ENCODE data around the gene FBXO34.

DNA sequence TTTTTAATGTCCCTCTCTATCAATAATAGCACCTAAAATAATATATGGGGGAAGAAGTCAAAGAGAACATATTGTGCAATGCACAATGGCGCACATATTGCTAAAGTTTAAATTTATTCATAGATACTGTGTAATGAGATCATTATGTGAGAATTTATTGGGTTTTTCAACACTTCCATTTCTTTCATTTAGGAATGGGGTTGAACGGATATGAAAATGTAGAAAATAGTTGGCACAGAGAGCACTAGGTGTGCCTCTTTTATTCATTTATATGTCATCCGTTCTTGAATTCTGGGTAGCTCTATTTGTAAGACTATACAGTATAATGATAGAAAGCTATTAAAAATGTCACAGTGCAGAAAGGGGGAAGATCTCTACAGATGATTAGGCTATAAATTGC is 76.5 kb downstream of the FBXO34 start:
- TF ChIP-seq HDAC2 (IDR thresholded peaks at IDR 0.05) (no peak), SRF (IDR thresholded peaks at IDR 0.05; ENCODE audit: low read depth in 2 of 2, low read length in 2 of 2) (no peak), SUZ12 (IDR thresholded peaks at IDR 0.05; ENCODE audit: unreplicated experiment) (no peak), RB1 (IDR thresholded peaks at IDR 0.05; ENCODE audit: borderline replicate concordance) (no peak), TCF3 (IDR thresholded peaks at IDR 0.05; ENCODE audit: borderline replicate concordance, insufficient read depth, low read depth, low read length) (no peak), RAD21 (IDR thresholded peaks at IDR 0.05; ENCODE audit: insufficient read depth, low read depth, low read length) (no peak), EZH2 (IDR thresholded peaks at IDR 0.05; ENCODE audit: borderline replicate concordance, control insufficient read depth, low read depth, low read length) (no peak), ESRRA (IDR thresholded peaks at IDR 0.05; ENCODE audit: low read length) (no peak), POLR2A (IDR thresholded peaks at IDR 0.05; ENCODE audit: low read depth, low read length) (no peak), SMC3 (IDR thresholded peaks at IDR 0.05; ENCODE audit: borderline replicate concordance, low read length) (no peak), ZNF24 (IDR thresholded peaks at IDR 0.05) (no peak)
- TF ChIP-seq, protein P1, sequence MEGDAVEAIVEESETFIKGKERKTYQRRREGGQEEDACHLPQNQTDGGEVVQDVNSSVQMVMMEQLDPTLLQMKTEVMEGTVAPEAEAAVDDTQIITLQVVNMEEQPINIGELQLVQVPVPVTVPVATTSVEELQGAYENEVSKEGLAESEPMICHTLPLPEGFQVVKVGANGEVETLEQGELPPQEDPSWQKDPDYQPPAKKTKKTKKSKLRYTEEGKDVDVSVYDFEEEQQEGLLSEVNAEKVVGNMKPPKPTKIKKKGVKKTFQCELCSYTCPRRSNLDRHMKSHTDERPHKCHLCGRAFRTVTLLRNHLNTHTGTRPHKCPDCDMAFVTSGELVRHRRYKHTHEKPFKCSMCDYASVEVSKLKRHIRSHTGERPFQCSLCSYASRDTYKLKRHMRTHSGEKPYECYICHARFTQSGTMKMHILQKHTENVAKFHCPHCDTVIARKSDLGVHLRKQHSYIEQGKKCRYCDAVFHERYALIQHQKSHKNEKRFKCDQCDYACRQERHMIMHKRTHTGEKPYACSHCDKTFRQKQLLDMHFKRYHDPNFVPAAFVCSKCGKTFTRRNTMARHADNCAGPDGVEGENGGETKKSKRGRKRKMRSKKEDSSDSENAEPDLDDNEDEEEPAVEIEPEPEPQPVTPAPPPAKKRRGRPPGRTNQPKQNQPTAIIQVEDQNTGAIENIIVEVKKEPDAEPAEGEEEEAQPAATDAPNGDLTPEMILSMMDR (IDR thresholded peaks at IDR 0.05 in 2 of 3, conservative IDR thresholded peaks at IDR 0.05 in 1 of 3; ENCODE audit: control insufficient read depth in 2 of 3, extremely low read depth in 1 of 3, insufficient read depth in 1 of 3, low read depth in 3 of 3, low read length in 3 of 3): no peak
- TF ChIP-seq, protein P2, sequence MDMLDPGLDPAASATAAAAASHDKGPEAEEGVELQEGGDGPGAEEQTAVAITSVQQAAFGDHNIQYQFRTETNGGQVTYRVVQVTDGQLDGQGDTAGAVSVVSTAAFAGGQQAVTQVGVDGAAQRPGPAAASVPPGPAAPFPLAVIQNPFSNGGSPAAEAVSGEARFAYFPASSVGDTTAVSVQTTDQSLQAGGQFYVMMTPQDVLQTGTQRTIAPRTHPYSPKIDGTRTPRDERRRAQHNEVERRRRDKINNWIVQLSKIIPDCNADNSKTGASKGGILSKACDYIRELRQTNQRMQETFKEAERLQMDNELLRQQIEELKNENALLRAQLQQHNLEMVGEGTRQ (IDR thresholded peaks at IDR 0.05; ENCODE audit: borderline replicate concordance, low read depth, low read length): no peak

All from GM12878 (cell line).